HG03571 (cell line): ENCODE results near the gene TXNRD2.
A peak's percentile ranks its signal among the peaks of the same experiment; 100 is the strongest.

Experiments
- ATAC-seq: cut with Tn5 transposase; IDR thresholded peaks from one replicate; pipeline ENCODE4 v1.9.1; 2021; ENCODE audit not compliant: unreplicated experiment

The TXNRD2 gene

GRCh38 chr22:19866665-19867009 lies 75.0 kb downstream of the TXNRD2 start:
- no peak for ATAC-seq

GRCh38 chr22:19865141-19865829 lies 76.3 kb downstream of the TXNRD2 start:
- no peak for ATAC-seq

GRCh38 chr22:19864538-19865106 lies 77.0 kb downstream of the TXNRD2 start:
- ATAC-seq: no peak

GRCh38 chr22:19863571-19863970 lies 78.0 kb downstream of the TXNRD2 start:
- ATAC-seq: no peak

GRCh38 chr22:19862619-19863246 lies 78.9 kb downstream of the TXNRD2 start:
- ATAC-seq: no peak

- no peak for ATAC-seq
These were observed 81.6 kb downstream of the TXNRD2 start for GRCh38 chr22:19859861-19860510.

- no peak for ATAC-seq
These were observed 84.2 kb downstream of the TXNRD2 start for GRCh38 chr22:19857382-19857781.

GRCh38 chr22:19855504-19856409 lies 85.9 kb downstream of the TXNRD2 start:
- ATAC-seq: peak; percentile 11

GRCh38 chr22:19854778-19855503 lies 86.7 kb downstream of the TXNRD2 start, which contains the start of the genes GNB1L and RTL10:
TSS of gene GNB1L (minus strand) at chr22:19854874. CDS start at chr22:19821355, 33,519 bp downstream.
TSS of gene RTL10 (minus strand) at chr22:19854874. CDS start at chr22:19852261, 2,613 bp downstream.
- ATAC-seq: peak; percentile 81

GRCh38 chr22:19853879-19854777 lies 87.5 kb downstream of the TXNRD2 start:
- ATAC-seq: no peak

GRCh38 chr22:19853058-19853878 lies 88.3 kb downstream of the TXNRD2 start:
- no peak for ATAC-seq

GRCh38 chr22:19852177-19852781 lies 89.3 kb downstream of the TXNRD2 start:
- ATAC-seq: no peak

- ATAC-seq: no peak
These were observed 90.1 kb downstream of the TXNRD2 start for GRCh38 chr22:19851291-19852176.

GRCh38 chr22:19850763-19851109 lies 90.9 kb downstream of the TXNRD2 start:
- no peak for ATAC-seq

- ATAC-seq: no peak
These were observed 91.5 kb downstream of the TXNRD2 start for GRCh38 chr22:19849835-19850762.
